ENCODE results near the gene EIF2S2.

EIF2S2 gene

DNA sequence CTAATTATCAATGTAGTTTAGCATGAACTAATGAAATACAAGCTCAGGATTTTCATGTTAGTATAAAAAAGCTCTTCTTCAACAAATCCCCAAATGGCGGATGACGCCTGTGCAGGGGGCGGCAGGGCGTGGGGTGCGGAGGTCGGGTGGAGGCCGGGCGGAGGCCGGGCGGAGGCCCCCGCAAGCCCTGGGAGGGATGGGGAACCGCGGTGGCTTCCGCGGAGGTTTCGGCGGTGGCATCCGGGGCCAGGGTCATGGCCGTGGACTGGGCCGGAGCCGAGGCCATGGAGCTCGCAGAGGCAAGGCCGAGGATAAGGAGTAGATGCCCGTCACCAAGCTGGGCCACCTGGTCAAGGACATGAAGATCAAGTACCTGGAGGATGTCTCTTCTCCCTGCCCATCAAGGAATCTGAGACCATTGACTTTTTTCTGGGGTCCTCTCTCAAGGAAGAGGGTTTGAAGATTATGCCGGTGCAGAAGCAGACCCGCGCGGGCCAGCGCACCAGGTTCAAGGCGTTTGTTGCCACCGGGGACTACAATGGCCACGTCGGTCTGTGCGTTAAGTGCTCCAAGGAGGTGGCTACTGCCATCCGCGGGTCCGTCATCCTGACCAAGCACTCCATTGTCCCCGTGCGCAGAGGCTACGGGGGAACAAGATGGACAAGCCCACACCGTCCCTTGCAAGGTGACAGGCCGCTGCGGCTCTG lies 10.4 kb upstream of the EIF2S2 start:
- Histone ChIP-seq H3K36me3 (ENCODE audit: control insufficient read depth in 1 of 2, insufficient read depth in 2 of 2, low read length in 2 of 2) (no peaks in the 10 kb centered on the region), H3K9ac (ENCODE audit: low read depth in 1 of 2, low read length in 2 of 2) (no peak overlapping the region), H3K4me1 (ENCODE audit: control insufficient read depth in 1 of 2, insufficient read depth in 2 of 2, low read length in 2 of 2) (no peaks in the 10 kb centered on the region), H3K27me3 (ENCODE audit: control insufficient read depth in 1 of 2, insufficient read depth in 2 of 2, low read length in 2 of 2) (peaks cover 0 to 2% of the 10 kb centered on the region in 2 donors), H3K9me3 (ENCODE audit: control insufficient read depth in 1 of 2, low read length in 2 of 2) (no peaks in the 10 kb centered on the region), H3K4me3 (ENCODE audit: low read depth in 1 of 2, low read length in 2 of 2) (no peak overlapping the region), H3K27ac (ENCODE audit: low read depth, low read length) (no peak overlapping the region)

DNA sequence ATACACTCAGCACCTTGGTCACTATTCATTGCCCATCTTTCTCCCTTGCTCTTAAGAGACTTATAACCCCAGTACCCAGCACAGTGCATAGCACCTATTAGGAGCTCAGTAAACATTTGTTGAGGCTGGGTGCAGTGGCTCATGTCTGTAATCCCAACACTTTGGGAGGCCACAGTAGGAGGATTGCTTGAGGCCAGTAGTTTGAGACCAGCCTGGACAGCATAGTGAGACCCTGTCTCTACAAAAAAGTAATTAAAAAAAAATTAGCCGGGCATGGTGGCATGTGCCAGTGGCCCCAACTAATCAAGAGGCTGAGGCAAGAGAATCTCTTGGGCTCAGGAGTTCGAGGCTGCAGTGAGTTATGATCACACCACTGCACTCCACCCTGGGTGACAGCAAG lies 8.2 kb upstream of the EIF2S2 start:
- H3K27ac ChIP-seq (ENCODE audit: low read depth, low read length): no peak overlapping the region
- H3K27me3 ChIP-seq (ENCODE audit: control insufficient read depth in 1 of 2, insufficient read depth in 2 of 2, low read length in 2 of 2): peaks cover 0 to 2% of the 10 kb centered on the region in 2 donors
- H3K9ac ChIP-seq (ENCODE audit: low read depth in 1 of 2, low read length in 2 of 2): no peak overlapping the region
- H3K36me3 ChIP-seq (ENCODE audit: control insufficient read depth in 1 of 2, insufficient read depth in 2 of 2, low read length in 2 of 2): no peaks in the 10 kb centered on the region
- no peaks in the 10 kb centered on the region for H3K9me3 ChIP-seq (ENCODE audit: control insufficient read depth in 1 of 2, low read length in 2 of 2)
- no peak overlapping the region for H3K4me3 ChIP-seq (ENCODE audit: low read depth in 1 of 2, low read length in 2 of 2)
- H3K4me1 ChIP-seq (ENCODE audit: control insufficient read depth in 1 of 2, insufficient read depth in 2 of 2, low read length in 2 of 2): no peaks in the 10 kb centered on the region

DNA sequence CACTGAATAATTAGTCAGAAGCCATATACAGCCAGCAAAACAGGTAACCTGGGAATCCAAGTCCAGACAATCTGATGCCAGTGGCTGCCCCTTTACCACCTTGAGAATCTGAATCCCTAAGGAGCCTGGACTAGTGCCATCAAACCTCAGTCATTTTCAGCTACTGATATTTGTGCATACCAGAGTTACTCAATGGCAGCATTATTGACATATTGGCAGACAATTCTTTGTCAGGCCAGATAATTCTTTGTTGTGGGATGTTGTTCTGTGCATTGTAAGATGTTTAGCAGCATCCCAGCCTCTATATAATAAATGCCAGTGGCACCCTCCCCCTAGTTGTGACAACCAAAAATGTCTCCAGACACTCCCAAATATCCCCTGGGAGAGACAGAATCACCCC lies 3.2 kb upstream of the EIF2S2 start:
- H3K27me3 ChIP-seq (ENCODE audit: control insufficient read depth in 1 of 2, insufficient read depth in 2 of 2, low read length in 2 of 2): peaks cover 0 to 2% of the 10 kb centered on the region in 2 donors
- peaks cover 4 to 5% of the 10 kb centered on the region in 2 donors for H3K4me1 ChIP-seq (ENCODE audit: control insufficient read depth in 1 of 2, insufficient read depth in 2 of 2, low read length in 2 of 2)
- no peak overlapping the region for H3K27ac ChIP-seq (ENCODE audit: low read depth, low read length)
- H3K36me3 ChIP-seq (ENCODE audit: control insufficient read depth in 1 of 2, insufficient read depth in 2 of 2, low read length in 2 of 2): no peaks in the 10 kb centered on the region
- no peaks in the 10 kb centered on the region for H3K9me3 ChIP-seq (ENCODE audit: control insufficient read depth in 1 of 2, low read length in 2 of 2)
- H3K4me3 ChIP-seq (ENCODE audit: low read depth in 1 of 2, low read length in 2 of 2): no peak overlapping the region
- H3K9ac ChIP-seq (ENCODE audit: low read depth in 1 of 2, low read length in 2 of 2): no peak overlapping the region

DNA sequence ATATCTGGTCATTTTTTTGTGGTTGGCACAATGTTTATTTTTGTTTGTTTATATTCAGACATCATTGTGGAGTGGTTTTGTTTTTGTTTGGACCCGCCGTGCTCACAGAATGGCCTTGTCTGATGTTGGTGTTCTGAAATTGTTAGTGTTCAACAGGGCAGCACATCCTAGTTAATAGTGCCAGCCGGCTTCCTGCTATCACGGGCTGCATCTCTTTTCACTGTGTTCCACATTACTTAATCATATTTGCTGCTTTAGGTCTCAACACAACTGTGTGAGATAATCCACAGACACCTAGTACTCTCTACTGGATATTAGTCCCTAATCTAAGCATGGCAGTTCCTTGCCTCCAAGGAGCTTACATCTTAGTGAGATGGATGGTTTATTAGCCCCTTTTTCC lies 2.8 kb upstream of the EIF2S2 start:
- no peaks in the 10 kb centered on the region for H3K27me3 ChIP-seq (ENCODE audit: control insufficient read depth in 1 of 2, insufficient read depth in 2 of 2, low read length in 2 of 2)
- no peak overlapping the region for H3K27ac ChIP-seq (ENCODE audit: low read depth, low read length)
- no peak overlapping the region for H3K9ac ChIP-seq (ENCODE audit: low read depth in 1 of 2, low read length in 2 of 2)
- no peaks in the 10 kb centered on the region for H3K36me3 ChIP-seq (ENCODE audit: control insufficient read depth in 1 of 2, insufficient read depth in 2 of 2, low read length in 2 of 2)
- no peaks in the 10 kb centered on the region for H3K9me3 ChIP-seq (ENCODE audit: control insufficient read depth in 1 of 2, low read length in 2 of 2)
- H3K4me3 ChIP-seq (ENCODE audit: low read depth in 1 of 2, low read length in 2 of 2): no peak overlapping the region
- peaks cover 7 to 9% of the 10 kb centered on the region in 2 donors for H3K4me1 ChIP-seq (ENCODE audit: control insufficient read depth in 1 of 2, insufficient read depth in 2 of 2, low read length in 2 of 2)

DNA sequence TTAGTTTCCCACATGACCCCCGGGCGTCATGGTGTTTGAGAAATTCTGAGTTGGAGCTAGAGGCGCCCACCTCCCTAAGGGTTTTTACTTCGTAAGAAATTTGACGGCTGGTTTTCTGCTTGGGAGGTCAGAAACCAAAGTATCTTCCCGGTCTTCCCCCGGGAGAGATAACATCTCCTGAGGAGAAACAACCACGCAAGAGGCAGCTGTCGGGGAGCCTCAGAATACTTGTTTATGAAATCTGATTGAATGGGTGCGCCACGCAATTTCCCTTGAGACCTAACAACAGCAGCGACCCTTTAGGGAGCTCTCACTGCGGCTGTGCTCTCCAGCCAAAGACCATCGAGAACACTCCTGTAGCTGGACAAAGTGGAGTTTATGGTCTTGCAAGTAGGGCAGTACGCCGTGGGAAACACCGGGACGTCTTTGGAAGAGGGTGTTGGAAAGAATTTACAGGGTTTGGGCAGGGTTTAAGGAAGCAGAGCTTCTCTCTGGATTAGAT lies 608 bp upstream of the EIF2S2 start:
- H3K27ac ChIP-seq (ENCODE audit: low read depth, low read length): peak overlapping the region; percentile 69
- peaks cover 22 to 24% of the 10 kb centered on the region in 2 donors for H3K4me1 ChIP-seq (ENCODE audit: control insufficient read depth in 1 of 2, insufficient read depth in 2 of 2, low read length in 2 of 2)
- H3K4me3 ChIP-seq (ENCODE audit: low read depth in 1 of 2, low read length in 2 of 2): peak overlapping the region; percentile 79 to 83
- H3K27me3 ChIP-seq (ENCODE audit: control insufficient read depth in 1 of 2, insufficient read depth in 2 of 2, low read length in 2 of 2): no peaks in the 10 kb centered on the region
- no peaks in the 10 kb centered on the region for H3K9me3 ChIP-seq (ENCODE audit: control insufficient read depth in 1 of 2, low read length in 2 of 2)
- peaks cover 0 to 10% of the 10 kb centered on the region in 2 donors for H3K36me3 ChIP-seq (ENCODE audit: control insufficient read depth in 1 of 2, insufficient read depth in 2 of 2, low read length in 2 of 2)
- H3K9ac ChIP-seq (ENCODE audit: low read depth in 1 of 2, low read length in 2 of 2): peak overlapping the region; percentile 80 to 95

DNA sequence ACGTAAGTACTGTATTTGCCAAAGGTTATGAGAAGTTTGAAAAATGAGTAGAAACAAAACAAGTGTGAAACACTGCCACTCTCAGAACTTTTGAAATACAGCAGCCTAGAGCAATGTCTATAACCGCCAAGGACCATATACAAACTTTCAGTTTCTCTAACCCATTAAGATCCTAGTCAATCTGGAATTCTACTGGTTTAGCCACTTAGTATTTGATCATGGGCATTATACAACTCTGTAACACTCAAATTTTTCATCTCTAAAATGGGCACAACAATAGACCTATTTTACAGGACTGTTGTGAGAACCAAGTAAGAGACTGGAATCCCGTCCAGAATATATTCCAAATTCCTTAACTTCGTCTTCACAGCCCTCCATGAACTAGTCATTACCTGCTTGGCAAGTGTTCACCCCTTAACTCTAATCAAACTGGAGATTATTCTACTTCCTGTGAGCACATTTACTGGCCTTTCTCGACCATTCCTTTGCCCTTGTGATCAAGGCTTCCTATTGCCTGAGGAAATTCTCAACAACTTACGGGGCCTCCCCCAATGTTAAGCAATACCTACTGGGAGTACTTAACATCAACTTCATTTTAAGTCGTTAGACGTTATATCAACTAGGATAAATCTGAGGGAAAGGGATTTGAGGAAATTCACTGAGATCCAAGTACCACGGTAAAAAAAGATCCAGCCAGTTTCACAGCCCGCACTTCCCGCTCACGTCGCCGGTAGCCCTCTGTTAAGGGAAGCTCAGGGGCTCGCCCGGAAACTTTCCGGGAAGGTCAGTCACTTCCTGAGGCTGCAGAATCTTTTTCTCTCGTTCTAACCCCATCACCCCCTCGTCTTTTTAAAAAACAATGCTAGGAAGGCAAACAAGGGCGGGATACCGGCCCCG lies 1.1 kb downstream of the EIF2S2 start:
- peaks cover 0 to 10% of the 10 kb centered on the region in 2 donors for H3K36me3 ChIP-seq (ENCODE audit: control insufficient read depth in 1 of 2, insufficient read depth in 2 of 2, low read length in 2 of 2)
- no peaks in the 10 kb centered on the region for H3K9me3 ChIP-seq (ENCODE audit: control insufficient read depth in 1 of 2, low read length in 2 of 2)
- H3K4me1 ChIP-seq (ENCODE audit: control insufficient read depth in 1 of 2, insufficient read depth in 2 of 2, low read length in 2 of 2): peaks cover 22 to 26% of the 10 kb centered on the region in 2 donors
- peak overlapping the region; percentile 91 to 95 for H3K9ac ChIP-seq (ENCODE audit: low read depth in 1 of 2, low read length in 2 of 2)
- peak overlapping the region; percentile 96 for H3K27ac ChIP-seq (ENCODE audit: low read depth, low read length)
- no peaks in the 10 kb centered on the region for H3K27me3 ChIP-seq (ENCODE audit: control insufficient read depth in 1 of 2, insufficient read depth in 2 of 2, low read length in 2 of 2)
- peak overlapping the region; percentile 79 to 90 for H3K4me3 ChIP-seq (ENCODE audit: low read depth in 1 of 2, low read length in 2 of 2)

DNA sequence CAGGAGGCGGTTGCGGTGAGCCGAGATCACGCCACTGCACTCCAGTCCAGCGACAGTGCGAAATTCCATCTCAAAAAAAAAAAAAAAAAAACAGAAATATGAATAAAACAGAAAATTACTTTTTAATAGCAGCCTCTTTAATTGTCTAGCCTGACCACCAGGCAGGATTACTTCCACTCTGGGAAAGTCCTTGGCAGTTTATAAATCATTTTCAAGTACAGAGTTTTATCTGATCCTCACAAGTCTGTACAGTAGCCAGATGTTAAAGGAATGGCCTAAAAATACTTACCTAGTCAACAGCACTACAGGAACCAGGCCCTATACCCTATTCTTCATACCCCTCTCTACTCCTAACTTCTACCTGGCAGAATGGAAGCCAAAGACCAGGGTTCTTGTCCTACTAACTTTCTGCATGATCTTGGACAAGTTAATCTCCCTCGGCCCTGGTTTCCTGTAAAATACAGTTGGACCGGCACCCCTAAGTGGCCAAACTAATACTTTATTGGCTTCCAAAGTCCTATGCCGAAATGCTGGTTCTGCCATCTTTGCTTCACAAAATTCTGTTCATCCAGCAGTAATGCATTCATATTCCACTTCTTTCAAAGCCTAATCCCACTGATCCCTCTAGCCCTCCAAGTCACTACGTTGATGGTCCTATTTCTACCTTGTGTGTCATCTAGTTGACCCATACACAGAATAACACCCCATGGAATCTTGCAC lies 1.9 kb downstream of the EIF2S2 start:
- H3K4me1 ChIP-seq (ENCODE audit: control insufficient read depth in 1 of 2, insufficient read depth in 2 of 2, low read length in 2 of 2): peaks cover 22 to 28% of the 10 kb centered on the region in 2 donors
- H3K36me3 ChIP-seq (ENCODE audit: control insufficient read depth in 1 of 2, insufficient read depth in 2 of 2, low read length in 2 of 2): peaks cover under 1 to 14% of the 10 kb centered on the region in 2 donors
- H3K9me3 ChIP-seq (ENCODE audit: control insufficient read depth in 1 of 2, low read length in 2 of 2): no peaks in the 10 kb centered on the region
- H3K27ac ChIP-seq (ENCODE audit: low read depth, low read length): no peak overlapping the region
- H3K27me3 ChIP-seq (ENCODE audit: control insufficient read depth in 1 of 2, insufficient read depth in 2 of 2, low read length in 2 of 2): no peaks in the 10 kb centered on the region
- H3K4me3 ChIP-seq (ENCODE audit: low read depth in 1 of 2, low read length in 2 of 2): peak overlapping the region; percentile 79 to 90
- peak overlapping the region in 1 of 2 donors; percentile 95 for H3K9ac ChIP-seq (ENCODE audit: low read depth in 1 of 2, low read length in 2 of 2)

DNA sequence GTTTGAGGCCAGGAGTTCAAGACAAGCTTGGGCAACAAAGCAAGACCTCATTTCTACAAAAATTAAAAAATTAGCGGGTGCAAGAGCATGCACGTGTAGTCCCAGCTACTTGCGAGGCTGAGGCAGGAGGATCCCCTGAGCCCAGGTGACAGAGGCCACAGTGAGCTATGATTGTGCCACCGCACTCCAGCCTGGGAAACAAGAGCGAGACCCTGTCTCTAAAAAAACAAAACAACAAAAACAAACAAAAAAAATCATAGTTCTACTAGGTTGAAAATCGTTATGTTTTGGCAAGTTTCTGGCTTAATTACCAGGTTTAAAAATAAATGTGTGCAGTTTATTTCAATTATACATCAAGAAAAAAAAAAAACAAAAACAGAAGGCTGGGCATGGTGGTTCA lies 2.6 kb downstream of the EIF2S2 start:
- no peaks in the 10 kb centered on the region for H3K27me3 ChIP-seq (ENCODE audit: control insufficient read depth in 1 of 2, insufficient read depth in 2 of 2, low read length in 2 of 2)
- peaks cover 22 to 29% of the 10 kb centered on the region in 2 donors for H3K4me1 ChIP-seq (ENCODE audit: control insufficient read depth in 1 of 2, insufficient read depth in 2 of 2, low read length in 2 of 2)
- no peak overlapping the region for H3K4me3 ChIP-seq (ENCODE audit: low read depth in 1 of 2, low read length in 2 of 2)
- no peaks in the 10 kb centered on the region for H3K9me3 ChIP-seq (ENCODE audit: control insufficient read depth in 1 of 2, low read length in 2 of 2)
- no peak overlapping the region for H3K9ac ChIP-seq (ENCODE audit: low read depth in 1 of 2, low read length in 2 of 2)
- peaks cover 7 to 22% of the 10 kb centered on the region in 2 donors for H3K36me3 ChIP-seq (ENCODE audit: control insufficient read depth in 1 of 2, insufficient read depth in 2 of 2, low read length in 2 of 2)
- H3K27ac ChIP-seq (ENCODE audit: low read depth, low read length): no peak overlapping the region

DNA sequence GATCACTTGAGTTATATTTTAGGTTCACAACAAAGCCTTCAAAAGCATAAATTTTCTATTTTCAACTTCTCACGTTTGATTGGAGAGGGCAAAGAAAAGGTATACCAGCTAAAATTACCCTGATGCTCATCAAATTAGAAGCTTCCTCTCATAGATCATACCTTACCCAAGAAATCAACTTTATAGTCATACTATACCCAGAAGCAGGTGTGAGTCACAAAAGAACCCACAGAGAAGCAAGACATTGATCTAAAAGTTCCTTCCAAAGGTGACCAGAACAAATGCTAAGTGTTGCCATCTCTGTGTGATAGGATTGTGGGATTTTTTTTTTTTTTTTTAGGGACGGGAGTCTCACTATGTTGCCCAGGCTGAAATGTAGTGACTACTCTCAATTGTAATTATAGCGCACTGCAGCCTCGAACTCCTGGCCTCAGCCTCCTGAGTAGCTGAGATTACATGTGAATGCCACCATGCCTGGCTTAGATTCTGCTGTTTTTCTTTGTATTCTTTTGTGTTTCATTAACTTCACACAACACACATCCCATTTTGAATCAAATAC lies 3.3 kb downstream of the EIF2S2 start:
- H3K27ac ChIP-seq (ENCODE audit: low read depth, low read length): no peak overlapping the region
- H3K27me3 ChIP-seq (ENCODE audit: control insufficient read depth in 1 of 2, insufficient read depth in 2 of 2, low read length in 2 of 2): no peaks in the 10 kb centered on the region
- no peaks in the 10 kb centered on the region for H3K9me3 ChIP-seq (ENCODE audit: control insufficient read depth in 1 of 2, low read length in 2 of 2)
- H3K4me1 ChIP-seq (ENCODE audit: control insufficient read depth in 1 of 2, insufficient read depth in 2 of 2, low read length in 2 of 2): peaks cover 22 to 29% of the 10 kb centered on the region in 2 donors
- peaks cover 13 to 28% of the 10 kb centered on the region in 2 donors for H3K36me3 ChIP-seq (ENCODE audit: control insufficient read depth in 1 of 2, insufficient read depth in 2 of 2, low read length in 2 of 2)
- no peak overlapping the region for H3K9ac ChIP-seq (ENCODE audit: low read depth in 1 of 2, low read length in 2 of 2)
- H3K4me3 ChIP-seq (ENCODE audit: low read depth in 1 of 2, low read length in 2 of 2): no peak overlapping the region
